ENCODE results near the gene NSDHL. TPM values are rescaled to one million over a fixed set of nuclear protein-coding genes. Genes with fewer than 3 reads are reported as not detected.

Gene NSDHL
- total RNA-seq, 1 experiment from 2014 or later, result 22.1 TPM

- BruUV-seq (replicated peaks), result no TSS peak
- Histone ChIP-seq H3K36me3 (ENCODE audit: control insufficient read depth in 1 of 2, insufficient read depth in 2 of 2, low read length in 2 of 2) (peaks cover 0 to 3% of the 10 kb centered on the region in 2 experiments; a peak in 1 of 4 replicates), H3K4me3 (replicated peaks in 1 of 2; ENCODE audit: low read depth in 1 of 2, low read length in 2 of 2) (no peak overlapping the region), H3K9ac (ENCODE audit: low read length) (no peak overlapping the region), H3K4me2 (ENCODE audit: low read length) (no peak overlapping the region), H4K20me1 (ENCODE audit: insufficient read depth) (no peaks in the 10 kb centered on the region), H3K9me2 (ENCODE audit: insufficient read depth) (no peaks in the 10 kb centered on the region), H3K79me2 (ENCODE audit: insufficient read depth, low read length) (0 out of 2 replicates have a peak, but pooled peaks cover under 1% of the 10 kb centered on the region), H3K27ac (ENCODE audit: low read depth, low read length) (no peak overlapping the region), H2AFZ (ENCODE audit: low read depth, low read length, poor library complexity, severe bottlenecking) (no peak overlapping the region), H3K27me3 (ENCODE audit: insufficient read depth, low read length) (no peaks in the 10 kb centered on the region), H3K4me1 (ENCODE audit: control insufficient read depth in 1 of 2, insufficient read depth in 2 of 2, low read length in 2 of 2) (no peaks in the 10 kb centered on the region), H3K9me3 (ENCODE audit: control insufficient read depth in 1 of 2, insufficient read depth in 1 of 2, low read depth in 1 of 2, low read length in 2 of 2) (no peaks in the 10 kb centered on the region)
- ChIA-PET CTCF (no interaction called here), POLR2A (no interaction called here), RAD21 (ENCODE audit: low non-redundant PET in 1 of 2, low total read pairs in 2 of 2, uncharacterized antibody in 2 of 2, unreplicated experiment in 2 of 2) (no interaction called here)
- intact Hi-C loops (cut with micrococcal nuclease), result no loop called here
- DNase-seq (ENCODE audit: low read depth, low spot score) (no peak), ATAC-seq (no peak)
- TF ChIP-seq SP1 (IDR thresholded peaks at IDR 0.05; ENCODE audit: low read depth) (no peak), EGR1 (IDR thresholded peaks at IDR 0.05; ENCODE audit: low read depth) (no peak), SIN3A (IDR thresholded peaks at IDR 0.05; ENCODE audit: low read depth) (no peak), EZH2phosphoT487 (IDR thresholded peaks at IDR 0.05; ENCODE audit: borderline replicate concordance) (no peak), RAD21 (IDR thresholded peaks at IDR 0.05; ENCODE audit: low read depth) (no peak), ZNF274 (IDR thresholded peaks at IDR 0.05; ENCODE audit: low read depth, low read length) (no peak), EZH2 (IDR thresholded peaks at IDR 0.05) (no peak), FOSL1 (IDR thresholded peaks at IDR 0.05; ENCODE audit: low read depth) (no peak), POLR2A (IDR thresholded peaks at IDR 0.05; ENCODE audit: borderline replicate concordance, extremely low read depth, insufficient read depth, insufficient read length) (no peak), SRF (IDR thresholded peaks at IDR 0.05; ENCODE audit: low read depth) (no peak), JUND (IDR thresholded peaks at IDR 0.05) (no peak), CEBPB (IDR thresholded peaks at IDR 0.05; ENCODE audit: low read depth) (no peak), ATF3 (IDR thresholded peaks at IDR 0.05) (no peak), ZFX (IDR thresholded peaks at IDR 0.05) (no peak), POLR2AphosphoS5 (IDR thresholded peaks at IDR 0.05; ENCODE audit: low read depth, low read length) (no peak), REST (IDR thresholded peaks at IDR 0.05; ENCODE audit: low read depth) (no peak), TCF7L2 (IDR thresholded peaks at IDR 0.05; ENCODE audit: borderline replicate concordance, extremely low read depth, insufficient read depth, insufficient read length) (no peak), CTCF (IDR thresholded peaks at IDR 0.05 in 2 of 3, conservative IDR thresholded peaks at IDR 0.05 in 1 of 3; ENCODE audit: borderline replicate concordance in 1 of 3, insufficient read depth in 1 of 3, low read depth in 2 of 3, low read length in 2 of 3) (no peak), ZBTB33 (IDR thresholded peaks at IDR 0.05; ENCODE audit: extremely low read depth, insufficient replicate concordance, low read length) (no peak)
Observed at GRCh38 chrX:152850465-152850864, 19.6 kb downstream of the NSDHL start.
